ENCODE measurements around the gene SUGP2.
A peak's percentile ranks its signal among the peaks of the same experiment; 100 is the strongest.

The SUGP2 gene

DNA sequence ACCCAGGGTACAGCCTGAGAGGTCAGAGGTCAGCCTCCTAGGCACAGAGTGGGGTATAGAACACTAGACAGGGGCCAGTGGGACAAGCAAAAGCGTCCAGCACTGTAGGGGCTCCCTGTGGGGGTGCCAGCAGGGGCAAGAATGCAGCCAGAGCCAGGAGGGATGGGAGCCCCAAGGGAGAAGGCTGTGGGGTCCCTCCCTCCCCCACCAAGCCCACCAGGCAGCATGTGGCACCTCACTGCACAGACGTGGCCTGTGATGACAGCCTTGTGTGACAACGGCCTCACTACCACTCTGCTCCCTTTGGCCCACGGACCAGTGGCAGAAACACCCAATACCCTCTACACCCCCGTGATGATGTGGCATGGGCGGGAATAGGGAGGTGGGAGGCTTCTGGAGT is 10.2 kb upstream of the SUGP2 start:
- Histone ChIP-seq H3K4me3 (ENCODE audit: severe bottlenecking) (no peak overlapping the region), H3K36me3 (ENCODE audit: low read depth) (peaks cover 34% of the 10 kb centered on the region), H3K27me3 (ENCODE audit: insufficient read depth, poor library complexity, severe bottlenecking) (no peaks in the 10 kb centered on the region), H3K9me3 (ENCODE audit: severe bottlenecking) (no peaks in the 10 kb centered on the region), H3K4me1 (ENCODE audit: insufficient read depth, poor library complexity, severe bottlenecking) (no peaks in the 10 kb centered on the region), H3K27ac (ENCODE audit: poor library complexity, severe bottlenecking) (no peak overlapping the region)
- TF ChIP-seq, protein P1, sequence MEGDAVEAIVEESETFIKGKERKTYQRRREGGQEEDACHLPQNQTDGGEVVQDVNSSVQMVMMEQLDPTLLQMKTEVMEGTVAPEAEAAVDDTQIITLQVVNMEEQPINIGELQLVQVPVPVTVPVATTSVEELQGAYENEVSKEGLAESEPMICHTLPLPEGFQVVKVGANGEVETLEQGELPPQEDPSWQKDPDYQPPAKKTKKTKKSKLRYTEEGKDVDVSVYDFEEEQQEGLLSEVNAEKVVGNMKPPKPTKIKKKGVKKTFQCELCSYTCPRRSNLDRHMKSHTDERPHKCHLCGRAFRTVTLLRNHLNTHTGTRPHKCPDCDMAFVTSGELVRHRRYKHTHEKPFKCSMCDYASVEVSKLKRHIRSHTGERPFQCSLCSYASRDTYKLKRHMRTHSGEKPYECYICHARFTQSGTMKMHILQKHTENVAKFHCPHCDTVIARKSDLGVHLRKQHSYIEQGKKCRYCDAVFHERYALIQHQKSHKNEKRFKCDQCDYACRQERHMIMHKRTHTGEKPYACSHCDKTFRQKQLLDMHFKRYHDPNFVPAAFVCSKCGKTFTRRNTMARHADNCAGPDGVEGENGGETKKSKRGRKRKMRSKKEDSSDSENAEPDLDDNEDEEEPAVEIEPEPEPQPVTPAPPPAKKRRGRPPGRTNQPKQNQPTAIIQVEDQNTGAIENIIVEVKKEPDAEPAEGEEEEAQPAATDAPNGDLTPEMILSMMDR (IDR thresholded peaks at IDR 0.05; ENCODE audit: poor library complexity, severe bottlenecking): no peak
- DNase-seq (ENCODE audit: low spot score) (no peak), ATAC-seq (ENCODE audit: low read depth) (no peak)

DNA sequence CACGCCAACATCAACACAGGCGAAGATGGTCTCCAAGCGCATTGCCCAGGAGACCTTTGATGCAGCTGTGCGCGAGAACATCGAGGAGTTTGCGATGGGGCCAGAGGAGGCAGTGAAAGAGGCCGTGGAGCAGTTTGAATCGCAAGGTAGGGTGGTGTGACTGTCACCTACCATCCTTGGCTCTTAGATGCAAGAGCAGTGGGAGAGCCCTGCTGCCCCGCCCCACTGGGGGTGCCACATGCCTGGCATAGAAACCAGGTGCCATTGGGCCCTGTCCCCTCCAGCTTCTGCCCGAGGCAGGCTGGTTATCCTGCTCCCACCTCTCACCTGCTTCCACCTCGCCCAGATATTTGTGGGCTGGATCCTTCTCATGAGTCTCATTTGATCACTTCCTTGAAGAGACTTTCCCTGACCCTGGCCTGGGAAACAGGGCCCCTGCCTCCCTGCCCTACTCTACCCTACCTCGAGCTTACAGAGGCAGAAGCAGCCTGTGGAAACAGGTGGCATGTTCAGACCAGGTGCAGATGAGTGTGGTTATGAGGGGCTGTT is 9.5 kb upstream of the SUGP2 start:
- no peak for DNase-seq (ENCODE audit: low spot score)
- TF ChIP-seq, protein P1 (IDR thresholded peaks at IDR 0.05; ENCODE audit: poor library complexity, severe bottlenecking): no peak
- H3K27me3 ChIP-seq (ENCODE audit: insufficient read depth, poor library complexity, severe bottlenecking): no peaks in the 10 kb centered on the region
- H3K36me3 ChIP-seq (ENCODE audit: low read depth): peaks cover 37% of the 10 kb centered on the region
- no peaks in the 10 kb centered on the region for H3K4me1 ChIP-seq (ENCODE audit: insufficient read depth, poor library complexity, severe bottlenecking)
- ATAC-seq (ENCODE audit: low read depth): no peak
- H3K9me3 ChIP-seq (ENCODE audit: severe bottlenecking): no peaks in the 10 kb centered on the region
- H3K4me3 ChIP-seq (ENCODE audit: severe bottlenecking): no peak overlapping the region
- no peak overlapping the region for H3K27ac ChIP-seq (ENCODE audit: poor library complexity, severe bottlenecking)

DNA sequence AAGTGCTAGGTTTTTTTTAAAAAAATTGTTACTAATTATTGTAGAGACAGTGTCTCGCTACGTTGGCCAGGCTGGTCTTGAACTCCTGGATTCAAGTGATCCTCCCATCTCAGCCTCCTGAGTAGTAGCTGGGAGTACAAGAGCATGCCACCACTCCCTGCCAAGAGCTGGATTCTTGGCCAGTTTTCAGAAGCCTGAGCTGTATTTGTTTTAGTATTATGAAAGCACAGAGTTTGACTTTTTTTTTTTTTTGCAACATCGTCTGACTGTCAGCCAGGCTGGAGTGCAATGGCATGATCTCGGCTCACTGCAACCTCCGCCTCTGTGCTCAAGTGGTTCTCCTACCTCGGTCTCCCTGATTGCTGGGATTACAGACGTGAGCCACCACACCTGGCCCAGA is 7.1 kb upstream of the SUGP2 start:
- Histone ChIP-seq H3K27ac (ENCODE audit: poor library complexity, severe bottlenecking) (no peak overlapping the region), H3K4me3 (ENCODE audit: severe bottlenecking) (no peak overlapping the region), H3K27me3 (ENCODE audit: insufficient read depth, poor library complexity, severe bottlenecking) (no peaks in the 10 kb centered on the region), H3K36me3 (ENCODE audit: low read depth) (peaks cover 26% of the 10 kb centered on the region), H3K4me1 (ENCODE audit: insufficient read depth, poor library complexity, severe bottlenecking) (no peaks in the 10 kb centered on the region), H3K9me3 (ENCODE audit: severe bottlenecking) (no peaks in the 10 kb centered on the region)
- DNase-seq (ENCODE audit: low spot score): no peak
- ATAC-seq (ENCODE audit: low read depth): no peak
- TF ChIP-seq, protein P1 (IDR thresholded peaks at IDR 0.05; ENCODE audit: poor library complexity, severe bottlenecking): no peak

DNA sequence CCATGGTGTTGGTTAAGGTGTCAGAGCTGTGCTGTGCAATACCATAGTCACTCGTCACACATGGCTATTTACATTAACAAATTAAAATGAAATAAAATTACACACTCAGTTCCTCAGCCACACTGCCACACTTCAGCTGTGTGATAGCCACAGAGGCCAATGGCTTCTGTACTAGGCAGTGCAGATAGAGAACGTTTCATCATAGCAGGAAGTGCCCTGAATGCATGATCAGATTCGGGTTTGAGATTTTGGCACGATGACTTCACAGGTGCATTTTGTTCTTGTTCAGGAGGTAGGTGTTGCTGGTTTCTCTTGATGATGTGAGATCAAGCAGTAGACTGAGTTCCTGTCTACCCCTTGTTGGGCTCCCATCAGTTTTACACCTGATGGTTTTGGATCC is 6.6 kb upstream of the SUGP2 start:
- ATAC-seq (ENCODE audit: low read depth) (no peak), DNase-seq (ENCODE audit: low spot score) (no peak)
- Histone ChIP-seq H3K4me1 (ENCODE audit: insufficient read depth, poor library complexity, severe bottlenecking) (no peaks in the 10 kb centered on the region), H3K4me3 (ENCODE audit: severe bottlenecking) (no peak overlapping the region), H3K36me3 (ENCODE audit: low read depth) (peaks cover 26% of the 10 kb centered on the region), H3K27ac (ENCODE audit: poor library complexity, severe bottlenecking) (no peak overlapping the region), H3K27me3 (ENCODE audit: insufficient read depth, poor library complexity, severe bottlenecking) (no peaks in the 10 kb centered on the region), H3K9me3 (ENCODE audit: severe bottlenecking) (no peaks in the 10 kb centered on the region)
- TF ChIP-seq, protein P1 (IDR thresholded peaks at IDR 0.05; ENCODE audit: poor library complexity, severe bottlenecking): no peak

DNA sequence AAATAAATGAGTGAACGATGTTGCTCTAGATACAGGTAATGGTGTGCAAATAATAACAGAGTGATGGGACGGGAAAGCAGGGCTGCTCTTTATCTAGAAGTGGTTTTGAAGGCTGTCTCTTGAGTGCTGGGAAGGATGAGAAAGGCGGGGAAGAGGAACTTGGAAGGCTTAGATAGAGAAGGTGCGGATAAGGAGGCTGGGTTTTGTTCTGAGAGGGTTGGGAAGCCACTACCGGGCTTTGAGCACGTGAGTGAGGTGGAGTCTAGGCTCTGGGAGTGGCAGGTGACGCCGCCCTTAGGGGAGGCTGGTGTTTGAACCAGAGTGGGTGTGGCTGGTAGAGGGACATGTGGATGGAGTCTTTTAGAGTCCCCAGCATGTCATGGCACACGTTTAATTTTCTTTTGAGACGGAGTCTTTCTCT is 897 bp upstream of the SUGP2 start:
- peaks cover 2% of the 10 kb centered on the region for H3K4me1 ChIP-seq (ENCODE audit: insufficient read depth, poor library complexity, severe bottlenecking)
- peaks cover 37% of the 10 kb centered on the region for H3K36me3 ChIP-seq (ENCODE audit: low read depth)
- TF ChIP-seq, protein P1 (IDR thresholded peaks at IDR 0.05; ENCODE audit: poor library complexity, severe bottlenecking): no peak
- no peaks in the 10 kb centered on the region for H3K9me3 ChIP-seq (ENCODE audit: severe bottlenecking)
- DNase-seq (ENCODE audit: low spot score): no peak
- H3K27me3 ChIP-seq (ENCODE audit: insufficient read depth, poor library complexity, severe bottlenecking): no peaks in the 10 kb centered on the region
- ATAC-seq (ENCODE audit: low read depth): peak; percentile 75
- H3K4me3 ChIP-seq (ENCODE audit: severe bottlenecking): peak overlapping the region; percentile 96
- peak overlapping the region; percentile 70 for H3K27ac ChIP-seq (ENCODE audit: poor library complexity, severe bottlenecking)

All from RWPE2 (cell line).